Liver (tissue), 3 donors: ENCODE data around the gene TNNI3K.

Experiments
- EGR1 ChIP-seq, 2 donors: IDR thresholded peaks; 2 replicates each; pipeline ENCODE4 v1.6.1; 2016 to 2018; ENCODE audit warnings: antibody characterized with exemption in 2 of 2, low read depth in 2 of 2
- FOXA1 ChIP-seq: IDR thresholded peaks from 2 replicates; pipeline ENCODE4 v1.6.1; 2016; ENCODE audit warnings: antibody characterized with exemption
- JUND ChIP-seq, 2 donors: IDR thresholded peaks; 2 replicates each; pipeline ENCODE4 v1.6.1; 2016; ENCODE audit warnings: antibody characterized with exemption in 2 of 2
- RAD21 ChIP-seq, 2 donors: IDR thresholded peaks; 2 replicates each; pipeline ENCODE4 v1.6.1; 2016; ENCODE audit warnings: antibody characterized with exemption in 2 of 2, mild to moderate bottlenecking in 2 of 2
- SP1 ChIP-seq: IDR thresholded peaks from 2 replicates; pipeline ENCODE4 v1.6.1; 2018; ENCODE audit warnings: antibody characterized with exemption, mild to moderate bottlenecking
- TAF1 ChIP-seq: conservative IDR thresholded peaks from 2 replicates; pipeline ENCODE4 v1.6.1; 2016; ENCODE audit warnings: antibody characterized with exemption, mild to moderate bottlenecking
- TF ChIP-seq, protein P1 (sequence below): fragments of 150-350 bp; IDR thresholded peaks from 2 replicates; pipeline ENCODE4 v1.5.1; 2017; ENCODE audit warnings: improper control_type of control experiment, low read depth, low read length; ENCODE audit not compliant: missing input control
- TF ChIP-seq, protein P2 (sequence below): IDR thresholded peaks from 2 replicates; pipeline ENCODE4 v1.6.1; 2016; ENCODE audit warnings: antibody characterized with exemption
- TF ChIP-seq, protein P3 (sequence below): IDR thresholded peaks from 2 replicates; pipeline ENCODE4 v1.6.1; 2016; ENCODE audit warnings: antibody characterized with exemption
- TF ChIP-seq, protein P4 (sequence below): IDR thresholded peaks from 2 replicates; pipeline ENCODE4 v1.6.1; 2016; ENCODE audit warnings: antibody characterized with exemption
- TF ChIP-seq, protein P5 (sequence below): IDR thresholded peaks from 2 replicates; pipeline ENCODE4 v1.6.1; 2016; ENCODE audit warnings: antibody characterized with exemption, mild to moderate bottlenecking
- donor health status: healthy.
- donor health status: healthy.

DNA sequence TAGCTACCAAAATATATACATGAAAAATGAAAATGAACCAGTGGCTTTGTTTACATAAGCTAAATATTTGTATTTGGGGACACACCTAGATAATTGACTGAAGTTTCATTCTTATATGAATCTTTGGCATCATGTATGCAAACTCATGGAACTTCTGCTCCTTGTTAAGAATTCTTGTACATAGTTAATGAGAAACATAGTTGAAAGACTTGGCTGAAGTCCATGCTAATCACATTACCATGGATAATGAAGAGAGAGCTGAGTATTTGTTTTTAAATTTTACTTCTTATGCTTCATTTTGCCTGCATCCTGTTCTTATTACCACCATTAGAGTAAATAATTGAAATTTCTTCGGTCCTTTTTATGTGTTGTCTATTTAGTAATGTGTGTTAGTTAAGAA is 168.4 kb downstream of the TNNI3K start:
- TF ChIP-seq TAF1 (no peak), JUND (IDR thresholded peaks at IDR 0.05) (no peak), SP1 (no peak), FOXA1 (no peak), RAD21 (IDR thresholded peaks at IDR 0.05) (no peak), EGR1 (IDR thresholded peaks at IDR 0.05; ENCODE audit: low read depth in 2 of 2) (no peak)
- TF ChIP-seq, protein P1, sequence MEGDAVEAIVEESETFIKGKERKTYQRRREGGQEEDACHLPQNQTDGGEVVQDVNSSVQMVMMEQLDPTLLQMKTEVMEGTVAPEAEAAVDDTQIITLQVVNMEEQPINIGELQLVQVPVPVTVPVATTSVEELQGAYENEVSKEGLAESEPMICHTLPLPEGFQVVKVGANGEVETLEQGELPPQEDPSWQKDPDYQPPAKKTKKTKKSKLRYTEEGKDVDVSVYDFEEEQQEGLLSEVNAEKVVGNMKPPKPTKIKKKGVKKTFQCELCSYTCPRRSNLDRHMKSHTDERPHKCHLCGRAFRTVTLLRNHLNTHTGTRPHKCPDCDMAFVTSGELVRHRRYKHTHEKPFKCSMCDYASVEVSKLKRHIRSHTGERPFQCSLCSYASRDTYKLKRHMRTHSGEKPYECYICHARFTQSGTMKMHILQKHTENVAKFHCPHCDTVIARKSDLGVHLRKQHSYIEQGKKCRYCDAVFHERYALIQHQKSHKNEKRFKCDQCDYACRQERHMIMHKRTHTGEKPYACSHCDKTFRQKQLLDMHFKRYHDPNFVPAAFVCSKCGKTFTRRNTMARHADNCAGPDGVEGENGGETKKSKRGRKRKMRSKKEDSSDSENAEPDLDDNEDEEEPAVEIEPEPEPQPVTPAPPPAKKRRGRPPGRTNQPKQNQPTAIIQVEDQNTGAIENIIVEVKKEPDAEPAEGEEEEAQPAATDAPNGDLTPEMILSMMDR: no peak
- TF ChIP-seq, protein P2, sequence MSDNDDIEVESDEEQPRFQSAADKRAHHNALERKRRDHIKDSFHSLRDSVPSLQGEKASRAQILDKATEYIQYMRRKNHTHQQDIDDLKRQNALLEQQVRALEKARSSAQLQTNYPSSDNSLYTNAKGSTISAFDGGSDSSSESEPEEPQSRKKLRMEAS: no peak
- TF ChIP-seq, protein P3, sequence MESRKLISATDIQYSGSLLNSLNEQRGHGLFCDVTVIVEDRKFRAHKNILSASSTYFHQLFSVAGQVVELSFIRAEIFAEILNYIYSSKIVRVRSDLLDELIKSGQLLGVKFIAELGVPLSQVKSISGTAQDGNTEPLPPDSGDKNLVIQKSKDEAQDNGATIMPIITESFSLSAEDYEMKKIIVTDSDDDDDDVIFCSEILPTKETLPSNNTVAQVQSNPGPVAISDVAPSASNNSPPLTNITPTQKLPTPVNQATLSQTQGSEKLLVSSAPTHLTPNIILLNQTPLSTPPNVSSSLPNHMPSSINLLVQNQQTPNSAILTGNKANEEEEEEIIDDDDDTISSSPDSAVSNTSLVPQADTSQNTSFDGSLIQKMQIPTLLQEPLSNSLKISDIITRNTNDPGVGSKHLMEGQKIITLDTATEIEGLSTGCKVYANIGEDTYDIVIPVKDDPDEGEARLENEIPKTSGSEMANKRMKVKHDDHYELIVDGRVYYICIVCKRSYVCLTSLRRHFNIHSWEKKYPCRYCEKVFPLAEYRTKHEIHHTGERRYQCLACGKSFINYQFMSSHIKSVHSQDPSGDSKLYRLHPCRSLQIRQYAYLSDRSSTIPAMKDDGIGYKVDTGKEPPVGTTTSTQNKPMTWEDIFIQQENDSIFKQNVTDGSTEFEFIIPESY: no peak
- TF ChIP-seq, protein P4, sequence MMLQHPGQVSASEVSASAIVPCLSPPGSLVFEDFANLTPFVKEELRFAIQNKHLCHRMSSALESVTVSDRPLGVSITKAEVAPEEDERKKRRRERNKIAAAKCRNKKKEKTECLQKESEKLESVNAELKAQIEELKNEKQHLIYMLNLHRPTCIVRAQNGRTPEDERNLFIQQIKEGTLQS: no peak
- TF ChIP-seq, protein P5, sequence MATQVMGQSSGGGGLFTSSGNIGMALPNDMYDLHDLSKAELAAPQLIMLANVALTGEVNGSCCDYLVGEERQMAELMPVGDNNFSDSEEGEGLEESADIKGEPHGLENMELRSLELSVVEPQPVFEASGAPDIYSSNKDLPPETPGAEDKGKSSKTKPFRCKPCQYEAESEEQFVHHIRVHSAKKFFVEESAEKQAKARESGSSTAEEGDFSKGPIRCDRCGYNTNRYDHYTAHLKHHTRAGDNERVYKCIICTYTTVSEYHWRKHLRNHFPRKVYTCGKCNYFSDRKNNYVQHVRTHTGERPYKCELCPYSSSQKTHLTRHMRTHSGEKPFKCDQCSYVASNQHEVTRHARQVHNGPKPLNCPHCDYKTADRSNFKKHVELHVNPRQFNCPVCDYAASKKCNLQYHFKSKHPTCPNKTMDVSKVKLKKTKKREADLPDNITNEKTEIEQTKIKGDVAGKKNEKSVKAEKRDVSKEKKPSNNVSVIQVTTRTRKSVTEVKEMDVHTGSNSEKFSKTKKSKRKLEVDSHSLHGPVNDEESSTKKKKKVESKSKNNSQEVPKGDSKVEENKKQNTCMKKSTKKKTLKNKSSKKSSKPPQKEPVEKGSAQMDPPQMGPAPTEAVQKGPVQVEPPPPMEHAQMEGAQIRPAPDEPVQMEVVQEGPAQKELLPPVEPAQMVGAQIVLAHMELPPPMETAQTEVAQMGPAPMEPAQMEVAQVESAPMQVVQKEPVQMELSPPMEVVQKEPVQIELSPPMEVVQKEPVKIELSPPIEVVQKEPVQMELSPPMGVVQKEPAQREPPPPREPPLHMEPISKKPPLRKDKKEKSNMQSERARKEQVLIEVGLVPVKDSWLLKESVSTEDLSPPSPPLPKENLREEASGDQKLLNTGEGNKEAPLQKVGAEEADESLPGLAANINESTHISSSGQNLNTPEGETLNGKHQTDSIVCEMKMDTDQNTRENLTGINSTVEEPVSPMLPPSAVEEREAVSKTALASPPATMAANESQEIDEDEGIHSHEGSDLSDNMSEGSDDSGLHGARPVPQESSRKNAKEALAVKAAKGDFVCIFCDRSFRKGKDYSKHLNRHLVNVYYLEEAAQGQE: no peak
